HG03060 (cell line): ENCODE results near the gene AKAP8L.

Experiments
- ATAC-seq: cut with Tn5 transposase; IDR thresholded peaks from one replicate; pipeline ENCODE4 v1.9.1; 2021; ENCODE audit warnings: low read depth, moderate number of reproducible peaks; ENCODE audit not compliant: unreplicated experiment

AKAP8L gene

GRCh38 chr19:15394426-15394825 lies 24.4 kb downstream of the AKAP8L start:
- no peak for ATAC-seq

- ATAC-seq = no peak
Measured at GRCh38 chr19:15393963-15394362, 24.8 kb downstream of the AKAP8L start.

GRCh38 chr19:15390814-15391213 lies 28.0 kb downstream of the AKAP8L start:
- no peak for ATAC-seq

- no peak for ATAC-seq
Measured at GRCh38 chr19:15381864-15382263, 36.9 kb downstream of the AKAP8L start.

- no peak for ATAC-seq
Measured at GRCh38 chr19:15381429-15381828, 37.4 kb downstream of the AKAP8L start.

- ATAC-seq = peak; percentile 43
Measured at GRCh38 chr19:15379999-15380647, 38.7 kb downstream of the AKAP8L start.

- peak; percentile 54 for ATAC-seq
Measured at GRCh38 chr19:15379083-15379998, 39.4 kb downstream of the AKAP8L start, which contains the start of gene AKAP8. TSS of gene AKAP8 (minus strand) at chr19:15379787. CDS start at chr19:15379731, 56 bp downstream.

- no peak for ATAC-seq
Measured at GRCh38 chr19:15378534-15379082, 40.2 kb downstream of the AKAP8L start.

GRCh38 chr19:15374796-15375440 lies 43.9 kb downstream of the AKAP8L start:
- ATAC-seq = no peak

- ATAC-seq = no peak
Measured at GRCh38 chr19:15374105-15374651, 44.6 kb downstream of the AKAP8L start.

GRCh38 chr19:15373644-15374043 lies 45.1 kb downstream of the AKAP8L start:
- ATAC-seq = no peak

- ATAC-seq = no peak
Measured at GRCh38 chr19:15372891-15373301, 45.9 kb downstream of the AKAP8L start.

- no peak for ATAC-seq
Measured at GRCh38 chr19:15372470-15372869, 46.3 kb downstream of the AKAP8L start.

- ATAC-seq = no peak
Measured at GRCh38 chr19:15371786-15372380, 46.9 kb downstream of the AKAP8L start.

GRCh38 chr19:15371119-15371518 lies 47.7 kb downstream of the AKAP8L start:
- no peak for ATAC-seq

- no peak for ATAC-seq
Measured at GRCh38 chr19:15369594-15369891, 49.2 kb downstream of the AKAP8L start.

GRCh38 chr19:15368798-15369593 lies 49.8 kb downstream of the AKAP8L start:
- ATAC-seq = no peak

GRCh38 chr19:15368051-15368632 lies 50.6 kb downstream of the AKAP8L start:
- ATAC-seq = no peak

- ATAC-seq = no peak
Measured at GRCh38 chr19:15367439-15367838, 51.3 kb downstream of the AKAP8L start.
